IMR-90 (cell line): ENCODE results near the gene SPACA7.

Experiments used
- BHLHE40 ChIP-seq: fragments of 150-350 bp; IDR thresholded peaks from 2 replicates; pipeline ENCODE4 v1.6.1; 2016; ENCODE audit warnings: mild to moderate bottlenecking, low read depth, low read length
- CEBPB ChIP-seq: IDR thresholded peaks from 2 replicates; pipeline ENCODE4 v1.6.1; 2012; ENCODE audit warnings: low read depth, low read length, improper control_type of control experiment
- MAFK ChIP-seq: IDR thresholded peaks from 2 replicates; pipeline ENCODE4 v1.6.1; 2012; ENCODE audit warnings: low read depth, low read length, improper control_type of control experiment
- MAZ ChIP-seq: IDR thresholded peaks from 2 replicates; pipeline ENCODE4 v1.6.1; 2012; ENCODE audit warnings: low read depth, mild to moderate bottlenecking, low read length, improper control_type of control experiment, moderate library complexity, borderline replicate concordance
- MXI1 ChIP-seq: IDR thresholded peaks from 2 replicates; pipeline ENCODE4 v1.6.1; 2012; ENCODE audit warnings: low read depth, mild to moderate bottlenecking, low read length, moderate library complexity, borderline replicate concordance
- NFE2L2 ChIP-seq: fragments of 150-350 bp; IDR thresholded peaks from 2 replicates; pipeline ENCODE4 v1.6.1; 2016; ENCODE audit warnings: low read depth, mild to moderate bottlenecking, low read length
- POLR2A ChIP-seq: IDR thresholded peaks from 2 replicates; pipeline ENCODE4 v1.6.1; 2012; ENCODE audit warnings: mild to moderate bottlenecking, low read depth, low read length
- RAD21 ChIP-seq: IDR thresholded peaks from 2 replicates; pipeline ENCODE4 v1.6.1; 2012; ENCODE audit warnings: low read length, improper control_type of control experiment
- RCOR1 ChIP-seq: IDR thresholded peaks from 2 replicates; pipeline ENCODE4 v1.6.1; 2012; ENCODE audit warnings: mild to moderate bottlenecking, low read length, improper control_type of control experiment; ENCODE audit not compliant: insufficient replicate concordance
- SMC3 ChIP-seq: fragments of 150-350 bp; IDR thresholded peaks from 2 replicates; pipeline ENCODE4 v1.6.1; 2016; ENCODE audit warnings: low read depth, mild to moderate bottlenecking, antibody characterized with exemption, low read length, moderate library complexity
- TF ChIP-seq, protein P1 (sequence below): conservative IDR thresholded peaks from 2 replicates; pipeline ENCODE4 v1.5.1; 2012; ENCODE audit warnings: mild to moderate bottlenecking, low read depth, low read length, improper control_type of control experiment
- TF ChIP-seq, protein P2 (sequence below): fragments of 150-350 bp; IDR thresholded peaks from 2 replicates; pipeline ENCODE4 v1.6.1; 2016; ENCODE audit warnings: low read depth, mild to moderate bottlenecking, low read length, moderate library complexity, borderline replicate concordance

DNA sequence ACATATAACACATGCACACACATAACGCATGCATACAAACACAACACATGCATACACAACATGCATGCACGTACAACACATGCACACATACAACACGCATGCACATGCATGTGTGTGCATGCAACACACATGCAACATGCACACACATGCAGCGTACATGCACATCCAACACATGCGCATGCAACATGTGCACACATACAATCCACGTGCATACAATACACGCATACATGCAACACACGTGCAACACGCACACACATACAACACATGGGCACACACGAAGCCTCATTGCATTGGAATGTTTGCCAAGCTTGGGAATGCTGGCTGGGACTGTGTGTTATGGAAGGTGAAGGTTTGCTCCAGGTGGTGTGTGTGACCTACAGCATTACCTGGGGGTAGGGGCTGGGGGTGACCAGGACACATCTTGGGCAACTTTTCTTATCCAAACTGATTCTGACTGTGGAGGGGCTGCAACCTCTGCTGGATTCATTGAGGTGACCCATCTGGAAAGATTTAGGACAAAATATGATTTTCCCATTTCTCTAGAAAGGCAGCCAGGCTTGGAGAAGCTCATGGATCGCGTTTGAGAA, 58.9 kb downstream of the SPACA7 start:
- TF ChIP-seq, protein P1, sequence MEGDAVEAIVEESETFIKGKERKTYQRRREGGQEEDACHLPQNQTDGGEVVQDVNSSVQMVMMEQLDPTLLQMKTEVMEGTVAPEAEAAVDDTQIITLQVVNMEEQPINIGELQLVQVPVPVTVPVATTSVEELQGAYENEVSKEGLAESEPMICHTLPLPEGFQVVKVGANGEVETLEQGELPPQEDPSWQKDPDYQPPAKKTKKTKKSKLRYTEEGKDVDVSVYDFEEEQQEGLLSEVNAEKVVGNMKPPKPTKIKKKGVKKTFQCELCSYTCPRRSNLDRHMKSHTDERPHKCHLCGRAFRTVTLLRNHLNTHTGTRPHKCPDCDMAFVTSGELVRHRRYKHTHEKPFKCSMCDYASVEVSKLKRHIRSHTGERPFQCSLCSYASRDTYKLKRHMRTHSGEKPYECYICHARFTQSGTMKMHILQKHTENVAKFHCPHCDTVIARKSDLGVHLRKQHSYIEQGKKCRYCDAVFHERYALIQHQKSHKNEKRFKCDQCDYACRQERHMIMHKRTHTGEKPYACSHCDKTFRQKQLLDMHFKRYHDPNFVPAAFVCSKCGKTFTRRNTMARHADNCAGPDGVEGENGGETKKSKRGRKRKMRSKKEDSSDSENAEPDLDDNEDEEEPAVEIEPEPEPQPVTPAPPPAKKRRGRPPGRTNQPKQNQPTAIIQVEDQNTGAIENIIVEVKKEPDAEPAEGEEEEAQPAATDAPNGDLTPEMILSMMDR = no peak
- TF ChIP-seq POLR2A (no peak), BHLHE40 (no peak), SMC3 (no peak), MAFK (no peak), CEBPB (no peak), RAD21 (no peak), RCOR1 (no peak), MXI1 (no peak), MAZ (no peak), NFE2L2 (no peak)
- TF ChIP-seq, protein P2, sequence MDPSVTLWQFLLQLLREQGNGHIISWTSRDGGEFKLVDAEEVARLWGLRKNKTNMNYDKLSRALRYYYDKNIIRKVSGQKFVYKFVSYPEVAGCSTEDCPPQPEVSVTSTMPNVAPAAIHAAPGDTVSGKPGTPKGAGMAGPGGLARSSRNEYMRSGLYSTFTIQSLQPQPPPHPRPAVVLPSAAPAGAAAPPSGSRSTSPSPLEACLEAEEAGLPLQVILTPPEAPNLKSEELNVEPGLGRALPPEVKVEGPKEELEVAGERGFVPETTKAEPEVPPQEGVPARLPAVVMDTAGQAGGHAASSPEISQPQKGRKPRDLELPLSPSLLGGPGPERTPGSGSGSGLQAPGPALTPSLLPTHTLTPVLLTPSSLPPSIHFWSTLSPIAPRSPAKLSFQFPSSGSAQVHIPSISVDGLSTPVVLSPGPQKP = no peak
